ENCODE results near the gene DNER. TPM values are rescaled to one million over a fixed set of nuclear protein-coding genes. Genes with fewer than 3 reads are reported as not detected.

Gene DNER
- total and polyA plus RNA-seq, 12 donors: 49.2 to 309 (median 155) TPM

- Histone ChIP-seq H3K4me1 (replicated peaks in 1 of 2) (peaks cover 9 to 55% of the 10 kb centered on the region in 2 donors), H3K4me3 (no peak overlapping the region), H3K27me3 (peaks cover 3% of the 10 kb centered on the region), H3K27ac (peak overlapping the region in 2 of 5 donors; percentile 1 to 6), H3K9me3 (replicated peaks in 1 of 3) (no peaks in the 10 kb centered on the region), H3K36me3 (replicated peaks in 1 of 2) (no peaks in the 10 kb centered on the region)
- intact Hi-C loops (cut with DNase I): loop anchor here in 1 of 2 donors (10.0 kb wide), 2 partner anchors 127 to 287 kb away; no protein-coding TSS in a partner anchor
- 88 to 94% (median 90%) methylated on average over 3 of the region's 3 CpGs for whole genome bisulfite sequencing, 4 donors
- TF ChIP-seq CTCF (IDR thresholded peaks at IDR 0.05) (no peak), POLR2A (IDR thresholded peaks at IDR 0.05) (no peak)
- DNase-seq: no peak
Observed at GRCh38 chr2:229712136-229712535, 2.2 kb downstream of the DNER start.

GRCh38 chr2:229708335-229708734 is 6.0 kb downstream of the DNER start:
- Histone ChIP-seq H3K27ac (peak overlapping the region in 4 of 5 donors; percentile 4 to 77 (median 58)), H3K36me3 (replicated peaks in 1 of 2) (no peaks in the 10 kb centered on the region), H3K27me3 (peaks cover 2% of the 10 kb centered on the region), H3K4me3 (no peak overlapping the region), H3K4me1 (replicated peaks in 1 of 2) (peaks cover 9 to 36% of the 10 kb centered on the region in 2 donors), H3K9me3 (replicated peaks in 1 of 3) (no peaks in the 10 kb centered on the region)
- WGBS, 4 donors: 32 to 44% (median 35%) methylated on average over 2 of the region's 2 CpGs
- peak in 5 of 7 donors; percentile 45 to 60 (median 53) for DNase-seq
- intact Hi-C loops (cut with DNase I): no loop called here
- TF ChIP-seq CTCF (IDR thresholded peaks at IDR 0.05): no peak
- peak in 1 of 2 donors; percentile 41 for TF ChIP-seq POLR2A (IDR thresholded peaks at IDR 0.05)

- DNase-seq: no peak
- Histone ChIP-seq H3K27me3 (no peaks in the 10 kb centered on the region), H3K9me3 (replicated peaks in 1 of 3) (no peaks in the 10 kb centered on the region), H3K27ac (no peak overlapping the region), H3K36me3 (replicated peaks in 1 of 2) (no peaks in the 10 kb centered on the region), H3K4me1 (replicated peaks in 1 of 2) (peaks cover 9 to 17% of the 10 kb centered on the region in 2 donors), H3K4me3 (no peak overlapping the region)
- intact Hi-C loops (cut with DNase I): no loop called here
- TF ChIP-seq POLR2A (IDR thresholded peaks at IDR 0.05): no peak
- 81 to 89% (median 87%) methylated on average over 5 of the region's 5 CpGs for WGBS, 4 donors
Observed at GRCh38 chr2:229703909-229704630, 10.3 kb downstream of the DNER start.

GRCh38 chr2:229701716-229702115 is 12.6 kb downstream of the DNER start:
- WGBS, 4 donors: 46 to 56% (median 47%) methylated on average over 6 of the region's 6 CpGs
- no peak for TF ChIP-seq CTCF (IDR thresholded peaks at IDR 0.05)
- TF ChIP-seq POLR2A (IDR thresholded peaks at IDR 0.05): no peak
- intact Hi-C loops (cut with DNase I): no loop called here
- H3K27me3 ChIP-seq: no peaks in the 10 kb centered on the region
- no peaks in the 10 kb centered on the region for H3K4me1 ChIP-seq (replicated peaks in 1 of 2)
- H3K36me3 ChIP-seq (replicated peaks in 1 of 2): no peaks in the 10 kb centered on the region
- DNase-seq: peak in 6 of 7 donors; percentile 21 to 61 (median 45)
- peak overlapping the region in 2 of 5 donors; percentile 16 to 44 for H3K27ac ChIP-seq
- H3K9me3 ChIP-seq (replicated peaks in 1 of 3): no peaks in the 10 kb centered on the region
- no peak overlapping the region for H3K4me3 ChIP-seq
